Ascending aorta (tissue), 2 donors: Measurements from ENCODE around the gene TLNRD1. TPM values are rescaled to one million over a fixed set of nuclear protein-coding genes. Genes with fewer than 3 reads are reported as not detected.

Experiments used
- DNase-seq, 2 donors: peaks; one replicate each; pipeline ENCODE4 v3.0.0-alpha.2; 2019; ENCODE audit warnings: low spot score in 2 of 2
- H3K27ac ChIP-seq, 2 donors: fragments of 200-600 bp; sonication (generic); one replicate each; pipeline ENCODE4 v1.5.1; 2016 to 2017; ENCODE audit warnings: mild to moderate bottlenecking in 1 of 2
- H3K27me3 ChIP-seq: fragments of 200-600 bp; sonication (generic); one replicate; pipeline ENCODE4 v1.5.1; 2017
- H3K36me3 ChIP-seq, 2 donors: fragments of 200-600 bp; sonication (generic); one replicate each; pipeline ENCODE4 v1.5.1; 2016
- H3K4me1 ChIP-seq, 2 donors: fragments of 200-600 bp; sonication (generic); one replicate each; pipeline ENCODE4 v1.5.1; 2016 to 2017; ENCODE audit warnings: mild to moderate bottlenecking in 1 of 2
- H3K4me3 ChIP-seq, 2 donors: fragments of 200-600 bp; sonication (generic); one replicate each; pipeline ENCODE4 v1.5.1; 2016 to 2017; ENCODE audit warnings: mild to moderate bottlenecking in 1 of 2
- H3K9me3 ChIP-seq, 2 donors: fragments of 200-600 bp; sonication (generic); one replicate each; pipeline ENCODE4 v1.5.1; 2016
- intact Hi-C: fragments of 100-400 bp; cut with DNase I; formaldehyde crosslinking; loops from one replicate; pipeline ENCODE4 v1.15.1; 2023
- total RNA-seq: library from RNA; depleted of rRNA; stranded (reverse); fragments of >200 nt; gene quantifications from one replicate; pipeline ENCODE4 v1.1.0, GENCODE V29; 2016
- TF ChIP-seq, protein P1 (sequence below), 3 experiments: fragments of 200-600 bp in 2 of 3; fragments of 450-650 bp in 1 of 3; sonication (generic) in 2 of 3; IDR thresholded peaks; one replicate each; pipeline ENCODE4 v1.5.1; 2016 to 2019; ENCODE audit warnings: antibody characterized with exemption in 3 of 3, mild to moderate bottlenecking in 1 of 3, moderate library complexity in 1 of 3

Gene TLNRD1
- total RNA-seq, 1 donor from 2014 or later: 59.3 TPM

- Histone ChIP-seq H3K4me1 (peaks cover 0 to 2% of the 10 kb centered on the region in 2 donors), H3K9me3 (no peaks in the 10 kb centered on the region), H3K36me3 (no peaks in the 10 kb centered on the region), H3K27me3 (no peaks in the 10 kb centered on the region), H3K4me3 (no peak overlapping the region), H3K27ac (peak overlapping the region in 1 of 2 donors; percentile 16)
- intact Hi-C loops: no loop called here
- no peak for DNase-seq
- TF ChIP-seq, protein P1, sequence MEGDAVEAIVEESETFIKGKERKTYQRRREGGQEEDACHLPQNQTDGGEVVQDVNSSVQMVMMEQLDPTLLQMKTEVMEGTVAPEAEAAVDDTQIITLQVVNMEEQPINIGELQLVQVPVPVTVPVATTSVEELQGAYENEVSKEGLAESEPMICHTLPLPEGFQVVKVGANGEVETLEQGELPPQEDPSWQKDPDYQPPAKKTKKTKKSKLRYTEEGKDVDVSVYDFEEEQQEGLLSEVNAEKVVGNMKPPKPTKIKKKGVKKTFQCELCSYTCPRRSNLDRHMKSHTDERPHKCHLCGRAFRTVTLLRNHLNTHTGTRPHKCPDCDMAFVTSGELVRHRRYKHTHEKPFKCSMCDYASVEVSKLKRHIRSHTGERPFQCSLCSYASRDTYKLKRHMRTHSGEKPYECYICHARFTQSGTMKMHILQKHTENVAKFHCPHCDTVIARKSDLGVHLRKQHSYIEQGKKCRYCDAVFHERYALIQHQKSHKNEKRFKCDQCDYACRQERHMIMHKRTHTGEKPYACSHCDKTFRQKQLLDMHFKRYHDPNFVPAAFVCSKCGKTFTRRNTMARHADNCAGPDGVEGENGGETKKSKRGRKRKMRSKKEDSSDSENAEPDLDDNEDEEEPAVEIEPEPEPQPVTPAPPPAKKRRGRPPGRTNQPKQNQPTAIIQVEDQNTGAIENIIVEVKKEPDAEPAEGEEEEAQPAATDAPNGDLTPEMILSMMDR (IDR thresholded peaks at IDR 0.05): no peak
Measured at GRCh38 chr15:81015621-81016488, 15.1 kb downstream of the TLNRD1 start.

DNA sequence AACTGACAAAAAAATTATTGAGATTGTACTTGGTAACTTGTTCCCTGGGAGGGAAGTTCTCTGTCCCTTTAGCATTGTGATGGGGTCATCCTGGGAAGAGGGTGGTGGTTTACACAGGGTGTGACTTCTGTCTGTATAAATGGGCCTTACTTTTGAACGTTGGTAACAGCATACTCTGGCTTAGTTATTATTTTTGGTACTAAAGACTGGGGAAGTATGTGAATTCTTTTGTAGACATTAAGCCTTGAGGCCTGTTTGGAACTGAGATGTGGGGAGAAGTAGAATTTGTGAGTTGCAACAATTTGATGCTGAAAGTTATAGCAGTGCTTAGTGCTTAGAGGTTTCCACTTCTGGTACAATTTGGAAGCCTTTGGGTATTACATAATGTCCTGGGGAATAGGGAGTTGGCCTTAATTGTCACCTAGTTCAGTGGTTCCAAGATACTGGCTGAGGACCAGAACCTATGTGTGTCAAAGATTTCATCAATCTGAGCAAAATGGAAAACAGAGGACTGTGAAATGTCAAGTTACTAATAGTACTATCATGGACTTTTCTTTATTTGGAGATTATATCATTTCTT lies 15.9 kb downstream of the TLNRD1 start:
- Histone ChIP-seq H3K36me3 (no peaks in the 10 kb centered on the region), H3K27ac (peak overlapping the region in 1 of 2 donors; percentile 50), H3K27me3 (no peaks in the 10 kb centered on the region), H3K4me1 (peaks cover 0 to 2% of the 10 kb centered on the region in 2 donors), H3K4me3 (no peak overlapping the region), H3K9me3 (no peaks in the 10 kb centered on the region)
- intact Hi-C loops: no loop called here
- TF ChIP-seq, protein P1 (IDR thresholded peaks at IDR 0.05): no peak
- DNase-seq: no peak

DNA sequence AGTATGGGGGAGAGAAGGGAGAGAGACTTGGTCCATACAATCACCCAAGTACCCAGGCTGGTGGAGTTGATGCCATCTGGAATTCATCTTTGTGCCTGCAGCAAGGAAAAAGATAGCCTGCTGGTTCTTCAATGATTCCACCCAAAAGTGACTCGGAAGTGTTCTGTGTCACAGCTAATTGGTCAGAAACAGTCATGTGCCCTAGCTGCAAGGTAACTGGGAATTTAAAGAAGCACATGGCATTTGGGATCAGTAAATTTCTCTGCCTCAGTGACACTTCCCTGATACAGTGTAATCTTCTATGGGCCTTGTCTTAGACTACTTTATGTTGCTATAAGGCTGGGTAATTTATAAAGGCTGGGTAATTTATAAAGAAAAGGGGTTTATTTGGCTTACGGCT lies 17.5 kb downstream of the TLNRD1 start:
- intact Hi-C loops: no loop called here
- TF ChIP-seq, protein P1 (IDR thresholded peaks at IDR 0.05): no peak

GRCh38 chr15:81021321-81021720 lies 20.6 kb downstream of the TLNRD1 start:
- TF ChIP-seq, protein P1 (IDR thresholded peaks at IDR 0.05): no peak
- no peaks in the 10 kb centered on the region for H3K4me1 ChIP-seq
- no peak overlapping the region for H3K27ac ChIP-seq
- H3K9me3 ChIP-seq: no peaks in the 10 kb centered on the region
- no peaks in the 10 kb centered on the region for H3K36me3 ChIP-seq
- no peaks in the 10 kb centered on the region for H3K27me3 ChIP-seq
- no peak for DNase-seq
- H3K4me3 ChIP-seq: no peak overlapping the region
- intact Hi-C loops: no loop called here

More for the DNA sequence above, 17.5 kb downstream of the TLNRD1 start:
- Histone ChIP-seq H3K4me3 (no peak overlapping the region), H3K27me3 (no peaks in the 10 kb centered on the region), H3K36me3 (no peaks in the 10 kb centered on the region), H3K27ac (no peak overlapping the region), H3K4me1 (peaks cover 0 to 2% of the 10 kb centered on the region in 2 donors), H3K9me3 (no peaks in the 10 kb centered on the region)
- DNase-seq: no peak

DNA sequence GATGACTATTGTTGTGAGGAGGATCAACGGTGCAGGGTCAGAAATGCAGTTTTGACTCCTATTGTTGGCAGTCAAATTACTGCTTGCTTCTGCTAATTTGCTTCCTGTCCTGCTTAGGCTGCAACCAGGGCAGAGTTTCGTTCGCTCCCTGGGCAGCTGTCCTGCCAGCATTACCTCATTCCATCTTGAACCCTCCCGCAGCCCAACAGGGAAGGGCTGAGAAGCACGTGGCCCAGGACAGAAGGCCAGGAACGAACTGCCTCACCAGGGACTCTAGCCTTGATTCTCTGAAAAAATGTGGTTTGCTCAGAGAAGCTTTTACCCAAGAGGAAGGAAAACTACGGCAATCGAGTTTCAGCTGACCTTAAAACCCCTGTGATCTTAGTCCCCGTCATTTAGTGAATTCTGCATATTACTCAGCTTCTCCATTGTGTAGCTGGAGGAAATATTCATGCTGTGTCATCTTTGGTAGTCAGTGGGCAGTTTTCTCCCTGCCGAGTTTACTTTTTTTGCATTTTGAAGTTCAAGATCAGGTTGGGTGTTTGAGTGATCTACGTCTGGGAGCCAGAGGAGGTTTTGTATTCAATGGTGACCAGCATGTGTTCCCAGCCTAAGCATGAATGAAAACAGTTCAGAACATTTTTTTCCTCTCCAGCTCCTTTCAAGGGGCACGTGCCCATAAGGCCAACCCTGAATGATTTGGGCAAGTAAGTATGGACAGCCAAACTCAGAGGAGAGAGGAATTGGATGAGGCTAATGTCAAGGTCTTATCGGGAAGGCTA lies 23.0 kb downstream of the TLNRD1 start:
- Histone ChIP-seq H3K27me3 (no peaks in the 10 kb centered on the region), H3K4me1 (no peaks in the 10 kb centered on the region), H3K27ac (peak overlapping the region; percentile 64 to 70), H3K4me3 (peak overlapping the region in 1 of 2 donors; percentile 13), H3K9me3 (no peaks in the 10 kb centered on the region), H3K36me3 (no peaks in the 10 kb centered on the region)
- TF ChIP-seq, protein P1 (IDR thresholded peaks at IDR 0.05): no peak
- intact Hi-C loops: no loop called here
- peak; percentile 65 to 89 for DNase-seq
